Measurements from ENCODE around the gene RNU1-3.

GRCh38 chr1:16677552-16678431, 11.0 kb upstream of the RNU1-3 start:
- TF ChIP-seq CTCF (IDR thresholded peaks at IDR 0.05) (no peak), POLR2A (IDR thresholded peaks at IDR 0.05) (no peak)
